GM10248 (cell line): ENCODE results near the gene TBC1D5.

ENCODE experiments used
- CTCF ChIA-PET: fragments of 300-600 bp; sonication (Branson Sonifier 250); formaldehyde crosslinking; extraction: SDS; loops from one replicate; lab custom pipeline; 2021; ENCODE audit warnings: antibody characterized with exemption; lab: Yijun Ruan, JAX
- POLR2A ChIA-PET: fragments of 350-650 bp; sonication (Branson Sonifier 250); formaldehyde crosslinking; extraction: SDS; loops from one replicate; lab custom pipeline; 2020; ENCODE audit warnings: antibody characterized with exemption; lab: Yijun Ruan, JAX
- DNase-seq: peaks from one replicate; pipeline ENCODE4 v3.0.0; 2012; ENCODE audit errors: extremely low spot score
- CTCF ChIP-seq: IDR thresholded peaks from 2 replicates; pipeline ENCODE4 v1.5.1; 2012; ENCODE audit warnings: mild to moderate bottlenecking, low read depth; ENCODE audit errors: extremely low read depth, missing control alignments, control extremely low read depth

Gene TBC1D5

DNA sequence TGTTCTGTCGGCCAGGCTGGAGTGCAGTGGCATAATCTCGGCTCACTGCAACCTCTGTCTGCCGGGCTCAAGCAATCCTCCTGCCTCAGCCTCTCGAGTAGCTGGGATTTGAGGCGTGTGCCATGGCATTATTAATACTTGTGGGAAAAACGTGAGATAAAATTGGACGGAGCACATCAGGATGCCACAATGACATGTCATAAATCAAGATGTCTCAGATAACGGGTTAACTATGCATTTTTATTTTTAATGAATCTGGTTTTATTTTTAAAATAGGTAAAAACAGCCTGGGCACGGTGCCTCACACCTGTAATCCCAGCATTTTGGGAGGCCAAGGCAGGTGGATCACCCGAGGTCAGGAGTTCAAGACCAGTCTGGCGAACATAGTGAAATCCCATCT is 212.8 kb downstream of the TBC1D5 start:
- POLR2A ChIA-PET, result no interaction called here
- DNase-seq, result no peak
- CTCF ChIA-PET, result interaction anchor here (1.1 to 3.0 kb wide), 2 partner anchors 10 to 29 kb away, joined by 3 to 7 read pairs; no protein-coding TSS in a partner anchor
- TF ChIP-seq CTCF, result no peak

DNA sequence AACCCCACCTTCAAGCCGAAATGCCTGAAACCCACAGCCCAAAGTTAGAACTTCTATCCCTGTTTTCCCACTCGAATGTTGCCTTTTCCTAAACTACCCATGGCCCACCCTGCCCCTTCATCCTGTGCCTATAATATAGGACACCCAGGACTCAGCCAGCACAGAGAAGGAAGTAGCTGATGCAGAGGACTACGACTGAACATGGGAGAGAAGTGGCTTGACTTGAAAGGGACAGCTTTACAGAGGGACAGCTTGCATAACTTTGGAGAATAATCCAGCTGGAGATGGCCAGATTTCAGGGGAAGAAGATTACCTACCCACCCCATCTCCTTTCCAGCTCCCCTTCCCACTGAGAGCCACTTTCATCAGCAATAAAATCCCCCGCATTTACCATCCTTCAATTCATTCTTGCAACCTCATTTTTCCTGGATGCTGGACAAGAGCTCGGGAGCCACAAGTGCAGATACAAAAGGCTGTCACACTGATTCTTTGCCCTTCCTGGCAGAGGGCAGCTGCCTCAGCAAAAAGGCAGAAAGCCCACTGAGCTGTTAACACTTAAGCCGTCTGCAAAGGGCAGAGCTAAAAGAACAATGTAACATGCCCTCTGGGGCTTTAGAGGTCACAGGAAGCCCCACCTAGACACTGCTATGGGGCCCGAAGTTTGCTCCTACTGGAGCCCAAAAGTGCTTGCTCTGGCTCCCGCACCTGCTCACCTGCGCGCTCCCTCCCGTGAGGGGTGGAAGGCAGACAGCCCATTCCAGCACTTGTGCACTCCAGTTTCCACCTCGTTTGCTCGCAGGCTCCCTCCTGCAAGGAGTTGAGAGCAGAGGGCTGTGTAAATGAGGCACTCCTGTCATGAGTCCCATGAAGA is 224.0 kb downstream of the TBC1D5 start:
- no peak for TF ChIP-seq CTCF
- no peak for DNase-seq
- CTCF ChIA-PET, result interaction anchor here (2.5 kb wide), 1 partner anchor 11 kb away, joined by 7 read pairs; no protein-coding TSS in a partner anchor
- POLR2A ChIA-PET, result no interaction called here

DNA sequence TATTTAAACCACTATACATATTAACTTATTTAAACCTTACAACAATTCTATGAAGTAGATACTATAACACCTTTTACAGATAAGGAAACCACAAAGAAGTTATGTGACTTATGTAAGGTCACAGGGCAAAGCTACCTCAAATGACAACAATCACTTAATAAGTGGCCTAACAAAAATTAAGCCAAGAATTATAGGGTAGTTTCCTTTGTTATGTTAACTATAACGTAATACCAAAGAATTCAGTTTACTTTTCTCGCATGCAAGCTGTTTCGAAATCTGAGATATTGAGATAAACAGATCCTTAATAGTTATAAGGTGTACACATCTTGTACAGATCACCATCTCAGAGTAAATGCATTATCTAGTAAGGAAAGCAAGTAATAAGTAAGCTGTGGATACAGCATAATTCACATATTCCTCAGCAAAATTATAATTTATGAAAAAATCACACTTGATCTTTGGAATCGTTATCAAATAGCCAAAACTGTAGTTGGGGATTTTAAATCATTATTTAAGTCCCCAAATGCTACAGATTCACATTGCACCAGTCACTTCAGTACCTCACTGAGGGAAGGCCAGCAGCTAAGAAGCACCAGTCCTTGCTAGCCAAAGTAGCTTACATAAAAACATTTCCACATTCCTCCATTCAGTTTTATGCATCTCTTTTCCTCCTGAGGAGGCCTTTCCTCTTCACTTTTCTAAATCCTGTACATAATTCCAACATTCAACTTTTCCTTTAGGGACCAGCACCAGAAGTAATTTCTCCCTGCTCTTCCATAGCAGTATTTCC is 226.8 kb downstream of the TBC1D5 start:
- no peak for DNase-seq
- no peak for TF ChIP-seq CTCF
- ChIA-PET CTCF (interaction anchor here (1.0 to 1.1 kb wide), 2 partner anchors 10 to 29 kb away, joined by 3 to 4 read pairs; no protein-coding TSS in a partner anchor), POLR2A (no interaction called here)

GRCh38 chr3:17514597-17514996 is 227.8 kb downstream of the TBC1D5 start:
- ChIA-PET CTCF (interaction anchor here (1.3 to 1.5 kb wide), 2 partner anchors 20 to 42 kb away, joined by 3 read pairs; no protein-coding TSS in a partner anchor), POLR2A (no interaction called here)
- DNase-seq, result no peak
- no peak for TF ChIP-seq CTCF

DNA sequence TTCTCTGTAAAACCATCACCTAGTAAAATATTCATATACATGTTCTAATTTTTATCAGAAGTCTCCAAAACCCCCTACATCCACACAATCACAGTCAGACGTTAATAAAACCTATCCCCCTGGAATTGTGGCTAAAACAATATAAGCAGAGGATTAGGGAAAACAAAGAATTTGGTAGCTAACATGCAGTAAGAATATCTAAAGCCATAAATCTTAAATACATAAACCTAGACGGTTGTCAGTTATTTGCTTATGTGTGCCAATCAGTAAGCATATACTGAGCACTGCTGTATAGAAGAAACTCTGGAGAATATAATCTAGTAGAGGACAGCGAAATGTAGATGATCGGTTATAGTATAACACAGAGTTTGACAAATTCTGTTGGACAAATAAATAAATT is 232.2 kb downstream of the TBC1D5 start:
- ChIA-PET POLR2A (no interaction called here), CTCF (interaction anchor here (1.2 to 1.9 kb wide), 2 partner anchors 331 to 332 kb away, joined by 3 to 4 read pairs; no protein-coding TSS in a partner anchor)
- TF ChIP-seq CTCF, result no peak
- no peak for DNase-seq

DNA sequence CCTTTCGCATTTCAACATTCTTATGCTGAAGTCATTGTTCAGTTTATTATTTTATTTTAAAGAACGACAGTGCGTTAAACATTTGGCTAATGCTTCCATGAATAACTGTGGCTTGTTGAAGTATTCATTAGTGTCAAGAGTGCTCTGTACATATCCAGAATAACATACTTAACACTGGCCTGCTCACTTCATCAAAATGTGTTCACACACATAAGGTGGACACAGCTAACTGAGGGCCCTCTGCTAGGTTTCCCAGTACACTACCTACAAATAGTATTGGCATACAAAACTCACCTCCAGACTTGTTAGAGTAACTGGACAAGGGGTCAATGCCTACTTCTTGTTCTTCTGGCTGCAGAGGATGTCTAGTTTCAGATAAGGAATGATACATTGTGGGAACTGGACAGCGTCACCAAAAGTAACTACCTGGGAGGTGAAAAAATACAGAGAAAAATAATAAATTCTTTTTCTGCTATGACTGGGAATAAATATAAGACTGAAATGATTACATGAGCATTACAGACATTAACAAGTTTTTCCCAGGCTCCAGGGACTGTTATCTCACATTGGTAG is 234.2 kb downstream of the TBC1D5 start:
- POLR2A ChIA-PET, result no interaction called here
- no peak for DNase-seq
- CTCF ChIA-PET, result no interaction called here
- no peak for TF ChIP-seq CTCF
